GM19238 (cell line): ENCODE data around the gene SIMC1.

Experiments
- DNase-seq: peaks from one replicate; pipeline ENCODE4 v3.0.0; 2011; ENCODE audit warnings: low spot score; ENCODE audit not compliant: insufficient read length

The SIMC1 gene

GRCh38 chr5:176361437-176362232 lies 123.4 kb downstream of the SIMC1 start, which contains the start of gene KIAA1191:
TSS of gene KIAA1191 (minus strand) at chr5:176361764. CDS start at chr5:176359508, 2,256 bp downstream.
- peak; percentile 84 for DNase-seq

GRCh38 chr5:176362233-176362490 lies 123.9 kb downstream of the SIMC1 start:
- no peak for DNase-seq

GRCh38 chr5:176364765-176365350 lies 126.6 kb downstream of the SIMC1 start:
- no peak for DNase-seq

- peak; percentile 64 for DNase-seq
These were observed 127.4 kb downstream of the SIMC1 start, which contains the start of gene ARL10 for GRCh38 chr5:176365351-176366231. TSS of gene ARL10 (plus strand) at chr5:176365487. CDS start at chr5:176365564, 77 bp downstream.

- DNase-seq, result no peak
These were observed 128.1 kb downstream of the SIMC1 start for GRCh38 chr5:176366232-176366894.

- no peak for DNase-seq
These were observed 130.5 kb downstream of the SIMC1 start for GRCh38 chr5:176368726-176369125.

GRCh38 chr5:176369934-176370711 lies 131.9 kb downstream of the SIMC1 start:
- DNase-seq, result no peak

GRCh38 chr5:176371621-176372539 lies 133.7 kb downstream of the SIMC1 start:
- DNase-seq, result no peak

GRCh38 chr5:176373100-176373818 lies 135.0 kb downstream of the SIMC1 start:
- no peak for DNase-seq

- no peak for DNase-seq
These were observed 141.7 kb downstream of the SIMC1 start for GRCh38 chr5:176379881-176380280.

GRCh38 chr5:176381423-176381822 lies 143.2 kb downstream of the SIMC1 start:
- no peak for DNase-seq

- DNase-seq, result no peak
These were observed 143.8 kb downstream of the SIMC1 start for GRCh38 chr5:176381979-176382378.

- DNase-seq, result no peak
These were observed 144.5 kb downstream of the SIMC1 start for GRCh38 chr5:176382721-176383120.

- DNase-seq, result no peak
These were observed 145.2 kb downstream of the SIMC1 start for GRCh38 chr5:176383248-176383905.

GRCh38 chr5:176383961-176384360 lies 145.7 kb downstream of the SIMC1 start:
- DNase-seq, result no peak

GRCh38 chr5:176384366-176384930 lies 146.2 kb downstream of the SIMC1 start:
- DNase-seq, result no peak

- no peak for DNase-seq
These were observed 146.8 kb downstream of the SIMC1 start for GRCh38 chr5:176384991-176385390.

GRCh38 chr5:176386491-176386890 lies 148.3 kb downstream of the SIMC1 start:
- DNase-seq, result no peak
